Measurements from ENCODE around the gene FGD3.

GRCh38 chr9:92965759-92966517 is 18.6 kb downstream of the FGD3 start:
- TF ChIP-seq CTCF (IDR thresholded peaks at IDR 0.05; ENCODE audit: poor library complexity) = no peak
- TF ChIP-seq EZH2 (IDR thresholded peaks at IDR 0.05; ENCODE audit: borderline replicate concordance) = no peak
